Left lung (tissue), 10 donors: ENCODE data around the gene CROCC2. TPM values are rescaled to one million over a fixed set of nuclear protein-coding genes. Genes with fewer than 3 reads are reported as not detected.

Experiments used
- ATAC-seq: fragments of 200-7000 bp; cut with Tn5 transposase; one replicate; pipeline ENCODE4 v1.9.1; 2020; ENCODE audit warnings: moderate library complexity
- DNase-seq, 4 donors: peaks; one replicate each; pipeline ENCODE4 v3.0.0-alpha.2; 2013 to 2020
- H3K27ac ChIP-seq, 2 donors: fragments of 200-600 bp; sonication (generic) in 1 of 2; one replicate each; pipeline versions ENCODE4 v1.5.0 to v1.8.0; 2020 to 2021
- H3K27me3 ChIP-seq, 2 donors: fragments of 200-600 bp; sonication (generic) in 1 of 2; one replicate each; pipeline versions ENCODE4 v1.5.0 to v1.8.0; 2020 to 2021
- H3K36me3 ChIP-seq, 2 donors: fragments of 200-600 bp; sonication (generic) in 1 of 2; one replicate each; pipeline versions ENCODE4 v1.5.0 to v1.8.0; 2020 to 2021
- H3K4me1 ChIP-seq, 2 donors: fragments of 200-600 bp; one replicate each; pipeline ENCODE4 v1.8.0; 2021
- H3K4me3 ChIP-seq, 2 donors: fragments of 200-600 bp; sonication (generic) in 1 of 2; one replicate each; pipeline versions ENCODE4 v1.5.0 to v1.8.0; 2020 to 2021; ENCODE audit warnings: mild to moderate bottlenecking in 1 of 2
- H3K9me3 ChIP-seq, 2 donors: fragments of 200-600 bp; sonication (generic) in 1 of 2; one replicate each; pipeline versions ENCODE4 v1.5.0 to v1.8.0; 2020 to 2021
- intact Hi-C, 2 donors: fragments of 100-400 bp; cut with DNase I; formaldehyde crosslinking; loops; one replicate each; pipeline versions ENCODE4 v1.11.2 to v1.14.2; 2022
- polyA plus RNA-seq, 6 donors: library from polyadenylated mRNA; unstranded; fragments of 120-200 nt; gene quantifications; one replicate each; pipeline ENCODE4 v1.2.1, GENCODE V29; 2013; ENCODE audit not compliant: insufficient read length in 6 of 6
- total RNA-seq, 2 donors: library from RNA; stranded (reverse); fragmentation: NEBNext Ultra II Directional; extraction: Animal tissue kit (Norgen Biotek cat#: 25700); gene quantifications; one replicate each; pipeline ENCODE4 v1.2.1, GENCODE V29; 2021
- TF ChIP-seq, protein P1 (sequence below), 2 donors: fragments of 200-600 bp; sonication (generic) in 1 of 2; IDR thresholded peaks; one replicate each; pipeline versions ENCODE4 v1.5.0 to v1.8.0; 2021; ENCODE audit warnings: antibody characterized with exemption in 2 of 2
- donor health status: DM: no; HTN: yes; CAD: no.
- donor health status: DM: no; HTN: no; CAD: no.

Gene CROCC2
- total and polyA plus RNA-seq, 8 donors: 0.32 to 4.4 (median 2.3) TPM

DNA sequence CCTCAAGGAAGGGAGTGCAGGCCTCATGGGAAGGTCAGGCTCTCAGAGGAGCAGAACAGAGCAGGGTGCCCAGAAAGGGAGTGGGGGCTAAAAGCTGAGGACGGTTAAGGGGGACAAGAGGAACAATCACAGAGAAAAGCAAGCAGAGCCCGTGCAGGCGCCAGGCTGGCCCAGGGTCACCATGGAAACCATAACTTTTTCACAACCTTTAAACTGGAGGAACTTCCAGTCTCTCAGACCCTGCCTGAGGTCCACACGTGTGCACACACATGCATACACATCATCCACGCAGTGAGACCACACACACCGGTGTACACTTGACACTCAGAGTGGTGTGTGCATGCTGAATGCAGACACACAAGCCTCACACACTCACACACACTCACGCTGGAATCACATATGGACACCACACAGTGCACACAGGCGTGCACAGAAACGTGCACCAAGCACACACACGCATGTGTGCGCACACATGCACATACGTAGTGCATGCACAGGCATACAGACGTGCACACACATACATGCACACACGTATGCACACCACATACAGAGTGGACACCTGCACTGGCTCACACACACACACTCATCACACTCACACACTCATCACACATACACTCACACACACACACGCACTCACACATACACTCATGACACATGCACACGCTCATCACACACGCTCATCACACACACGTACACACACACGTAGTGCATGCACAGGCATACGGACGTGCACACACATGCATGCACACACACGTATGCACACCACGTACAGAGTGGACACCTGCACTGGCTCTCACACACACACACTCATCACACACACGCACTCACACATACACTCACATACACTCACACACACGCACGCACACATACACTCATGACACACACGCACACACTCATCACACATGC is 55.1 kb downstream of the CROCC2 start:
- intact Hi-C loops: no loop called here
- TF ChIP-seq, protein P1, sequence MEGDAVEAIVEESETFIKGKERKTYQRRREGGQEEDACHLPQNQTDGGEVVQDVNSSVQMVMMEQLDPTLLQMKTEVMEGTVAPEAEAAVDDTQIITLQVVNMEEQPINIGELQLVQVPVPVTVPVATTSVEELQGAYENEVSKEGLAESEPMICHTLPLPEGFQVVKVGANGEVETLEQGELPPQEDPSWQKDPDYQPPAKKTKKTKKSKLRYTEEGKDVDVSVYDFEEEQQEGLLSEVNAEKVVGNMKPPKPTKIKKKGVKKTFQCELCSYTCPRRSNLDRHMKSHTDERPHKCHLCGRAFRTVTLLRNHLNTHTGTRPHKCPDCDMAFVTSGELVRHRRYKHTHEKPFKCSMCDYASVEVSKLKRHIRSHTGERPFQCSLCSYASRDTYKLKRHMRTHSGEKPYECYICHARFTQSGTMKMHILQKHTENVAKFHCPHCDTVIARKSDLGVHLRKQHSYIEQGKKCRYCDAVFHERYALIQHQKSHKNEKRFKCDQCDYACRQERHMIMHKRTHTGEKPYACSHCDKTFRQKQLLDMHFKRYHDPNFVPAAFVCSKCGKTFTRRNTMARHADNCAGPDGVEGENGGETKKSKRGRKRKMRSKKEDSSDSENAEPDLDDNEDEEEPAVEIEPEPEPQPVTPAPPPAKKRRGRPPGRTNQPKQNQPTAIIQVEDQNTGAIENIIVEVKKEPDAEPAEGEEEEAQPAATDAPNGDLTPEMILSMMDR (IDR thresholded peaks at IDR 0.05): no peak
- Histone ChIP-seq H3K9me3 (no peaks in the 10 kb centered on the region), H3K27ac (peak overlapping the region; percentile 13 to 23), H3K4me1 (peaks cover 0 to 27% of the 10 kb centered on the region in 2 donors), H3K36me3 (no peaks in the 10 kb centered on the region), H3K4me3 (no peak overlapping the region), H3K27me3 (peaks cover 0 to 6% of the 10 kb centered on the region in 2 donors)
- peak; percentile 6 for ATAC-seq
- peak in 2 of 4 donors; percentile 34 to 78 for DNase-seq

DNA sequence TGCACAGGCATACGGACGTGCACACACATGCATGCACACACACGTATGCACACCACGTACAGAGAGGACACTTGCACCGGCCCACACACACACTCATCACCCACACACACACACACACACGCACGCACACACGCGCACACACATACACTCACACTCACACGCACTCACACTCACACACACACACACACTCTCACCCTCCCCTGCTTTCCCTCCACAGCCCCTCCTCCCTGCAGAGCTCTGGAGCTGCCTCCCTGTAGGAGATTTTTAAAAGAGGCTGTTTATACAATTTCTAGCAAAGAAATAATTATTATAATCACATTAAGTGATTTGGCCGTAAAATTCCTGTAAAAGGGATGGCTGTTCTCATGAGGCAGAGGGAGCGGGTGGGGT is 55.8 kb downstream of the CROCC2 start:
- Histone ChIP-seq H3K4me1 (peaks cover 0 to 27% of the 10 kb centered on the region in 2 donors), H3K27me3 (no peaks in the 10 kb centered on the region), H3K36me3 (no peaks in the 10 kb centered on the region), H3K4me3 (no peak overlapping the region), H3K9me3 (no peaks in the 10 kb centered on the region), H3K27ac (peak overlapping the region in 1 of 2 donors; percentile 56)
- DNase-seq (peak in 2 of 4 donors; percentile 32 to 52), ATAC-seq (no peak)
- TF ChIP-seq, protein P1 (IDR thresholded peaks at IDR 0.05): no peak
- intact Hi-C loops: no loop called here

DNA sequence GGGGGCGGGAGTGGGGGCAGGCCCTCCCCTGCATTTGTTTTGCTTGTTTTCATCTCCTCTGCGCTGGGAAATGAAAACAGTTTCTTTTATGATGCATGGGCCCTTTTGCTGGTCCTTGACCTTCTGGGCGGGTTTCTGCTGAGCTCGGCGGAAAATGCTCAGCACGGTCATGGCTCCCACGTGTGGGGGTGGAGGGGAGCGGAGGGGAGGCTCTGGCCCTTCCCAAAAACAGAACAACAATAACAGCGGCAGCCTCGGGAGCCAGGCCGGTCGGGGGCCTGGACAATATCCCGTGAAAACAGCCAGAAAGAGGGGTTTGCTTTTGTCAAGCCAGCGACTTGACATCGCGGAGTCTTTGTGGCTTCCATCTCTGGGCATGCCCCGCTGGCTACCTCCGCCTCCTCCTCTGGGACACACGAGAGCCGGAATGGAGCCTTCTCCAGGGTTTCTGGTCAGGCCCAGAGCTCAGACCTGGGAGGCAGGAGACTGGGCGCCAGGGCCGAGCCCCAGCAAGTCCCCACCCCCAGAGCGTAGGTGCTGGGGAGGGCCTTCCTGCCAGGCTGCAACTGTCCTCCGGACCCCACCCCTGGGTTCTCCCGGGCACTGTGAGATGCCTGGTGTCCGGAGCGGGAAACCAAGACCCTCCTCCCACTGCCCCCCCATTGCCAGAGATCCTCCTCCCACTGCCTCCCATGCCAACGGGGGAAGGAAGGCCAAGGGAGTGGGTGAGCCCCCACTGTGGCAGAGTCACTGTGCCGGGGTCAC is 56.3 kb downstream of the CROCC2 start:
- H3K4me3 ChIP-seq: no peak overlapping the region
- H3K27ac ChIP-seq: peak overlapping the region; percentile 28 to 56
- no peaks in the 10 kb centered on the region for H3K27me3 ChIP-seq
- H3K4me1 ChIP-seq: peaks cover 0 to 27% of the 10 kb centered on the region in 2 donors
- H3K36me3 ChIP-seq: no peaks in the 10 kb centered on the region
- ATAC-seq (peak; percentile 47), DNase-seq (peak in 3 of 4 donors; percentile 80 to 96 (median 93))
- TF ChIP-seq, protein P1 (IDR thresholded peaks at IDR 0.05): no peak
- intact Hi-C loops: no loop called here
- no peaks in the 10 kb centered on the region for H3K9me3 ChIP-seq

DNA sequence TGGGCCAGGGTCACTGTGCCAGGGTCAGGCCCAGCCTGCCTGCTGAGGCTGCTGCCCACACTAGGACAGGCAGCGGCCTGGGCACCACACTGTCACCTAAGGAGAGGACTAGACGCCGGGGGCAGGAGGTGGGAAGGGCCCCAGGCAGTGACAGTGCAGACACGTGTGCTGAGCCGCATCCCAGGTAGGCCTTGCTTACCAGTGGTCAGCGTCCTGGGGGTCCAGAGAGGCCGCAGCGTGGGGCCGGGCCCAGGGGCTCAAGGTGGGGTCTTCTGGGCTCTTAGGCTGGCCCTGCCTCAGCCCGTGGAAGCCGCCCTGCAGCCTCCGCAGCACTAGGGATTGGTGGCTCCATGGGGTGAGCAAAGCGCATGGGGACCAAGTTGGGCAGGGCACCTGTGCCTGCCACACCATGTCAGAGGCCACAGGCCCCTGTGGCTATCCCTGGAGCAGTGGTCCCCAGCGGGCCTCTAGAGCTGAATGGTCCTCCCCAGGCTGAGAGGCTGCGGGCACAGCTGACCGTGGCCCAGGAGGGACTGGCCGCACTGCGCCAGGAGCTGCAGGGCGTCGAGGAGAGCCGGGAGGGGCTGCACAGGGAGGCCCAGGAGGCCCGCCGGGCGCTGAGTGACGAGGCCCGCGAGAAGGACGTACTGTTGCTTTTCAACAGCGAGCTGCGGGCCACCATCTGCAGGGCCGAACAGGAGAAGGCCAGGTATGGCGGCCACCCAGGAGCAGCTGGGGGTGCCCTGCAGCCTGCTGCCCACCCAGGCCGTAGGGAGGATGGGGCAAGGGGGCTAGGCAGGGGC is 57.1 kb downstream of the CROCC2 start:
- H3K27ac ChIP-seq: peak overlapping the region; percentile 28 to 56
- ATAC-seq: no peak
- intact Hi-C loops: no loop called here

More for the DNA sequence above, 57.1 kb downstream of the CROCC2 start:
- H3K4me3 ChIP-seq: no peak overlapping the region
- H3K36me3 ChIP-seq: no peaks in the 10 kb centered on the region
- peaks cover 0 to 27% of the 10 kb centered on the region in 2 donors for H3K4me1 ChIP-seq
- no peaks in the 10 kb centered on the region for H3K9me3 ChIP-seq
- DNase-seq: peak in 2 of 4 donors; percentile 38 to 69
- H3K27me3 ChIP-seq: no peaks in the 10 kb centered on the region
- TF ChIP-seq, protein P1 (IDR thresholded peaks at IDR 0.05): no peak
